HG03039 (cell line): Measurements from ENCODE around the gene LTBP1.
"Not testable (repeated sequence)": the region's sequence is repeated elsewhere in the genome, so short reads cannot be mapped to it uniquely, and the experiment has no call there.

Experiments
- ATAC-seq: cut with Tn5 transposase; IDR thresholded peaks from one replicate; pipeline ENCODE4 v1.9.1; 2021; ENCODE audit warnings: mild to moderate bottlenecking, moderate library complexity; ENCODE audit not compliant: unreplicated experiment

Gene LTBP1

DNA sequence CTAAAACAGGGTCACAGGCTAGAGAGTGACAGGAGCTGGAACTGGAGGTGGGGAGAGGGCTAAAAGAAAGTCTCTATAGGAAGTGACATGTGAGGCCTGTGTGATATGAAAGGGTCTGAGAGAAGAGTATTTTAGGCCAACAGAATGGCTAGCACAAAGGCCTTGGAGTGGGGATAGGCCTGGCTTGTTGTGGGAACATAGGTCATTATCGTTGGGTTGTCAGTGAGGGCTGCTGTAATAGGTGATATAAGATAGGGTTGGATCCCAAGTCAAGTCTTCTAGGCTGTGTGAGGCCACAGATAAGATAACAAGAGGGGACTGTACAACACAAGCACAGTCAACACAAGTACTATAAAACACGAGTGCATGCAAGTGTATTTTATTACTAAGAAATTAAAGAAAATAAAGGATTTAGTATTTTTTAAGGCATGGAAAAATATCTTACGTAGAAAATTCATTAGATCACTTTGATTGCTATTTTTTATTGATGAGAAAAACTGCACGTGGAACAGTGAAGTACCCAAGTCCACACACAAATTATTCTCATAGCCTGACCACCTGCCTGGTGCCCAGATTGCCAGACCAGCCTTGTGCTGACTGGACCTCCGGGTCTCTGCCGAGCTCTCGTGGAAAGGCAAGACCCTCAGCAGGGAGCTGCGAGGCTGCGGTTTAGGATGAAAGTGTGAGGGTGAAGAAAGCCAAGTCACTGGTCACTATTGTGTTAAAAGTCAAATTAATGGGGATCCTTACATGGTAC is 14.1 kb downstream of the LTBP1 start:
- no peak for ATAC-seq

DNA sequence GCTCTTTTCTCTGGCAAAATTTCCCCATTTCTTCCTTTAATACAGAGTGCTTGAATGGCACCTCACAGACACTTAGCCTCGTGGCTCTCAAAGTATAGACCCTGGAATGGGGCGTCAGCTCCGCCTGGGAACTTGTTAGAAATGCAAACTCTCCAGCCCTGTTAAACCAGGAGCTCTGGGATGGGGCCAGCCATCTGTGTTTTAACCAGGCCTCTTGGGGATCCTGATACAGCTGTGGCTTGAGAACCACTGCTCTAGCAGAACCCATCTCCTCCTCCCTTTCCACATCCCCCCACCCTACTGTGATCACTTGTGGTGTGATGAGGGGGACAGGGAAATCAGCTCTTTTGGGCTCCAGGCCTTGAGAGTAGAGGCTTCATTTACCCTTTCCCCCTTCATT is 15.9 kb downstream of the LTBP1 start:
- no peak for ATAC-seq

DNA sequence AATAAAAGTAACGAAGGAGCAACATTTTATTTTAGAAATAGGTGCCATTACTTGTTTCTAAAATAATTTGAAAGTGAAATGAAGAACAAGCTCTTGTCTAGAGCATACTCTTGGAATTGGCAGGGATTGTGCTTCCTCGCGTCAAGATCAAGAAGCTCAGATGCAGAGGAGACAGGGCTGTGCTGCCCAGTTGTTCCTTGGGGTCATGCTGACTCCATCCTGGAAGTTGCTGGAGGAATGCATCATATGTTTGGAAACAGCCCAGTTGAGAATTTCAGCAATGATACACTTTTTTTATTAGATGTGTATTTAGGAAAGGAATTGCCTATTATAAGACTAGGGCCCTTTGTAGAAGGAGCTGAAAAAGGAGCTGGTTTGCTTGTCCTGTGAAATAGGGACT is 17.2 kb downstream of the LTBP1 start:
- no peak for ATAC-seq

DNA sequence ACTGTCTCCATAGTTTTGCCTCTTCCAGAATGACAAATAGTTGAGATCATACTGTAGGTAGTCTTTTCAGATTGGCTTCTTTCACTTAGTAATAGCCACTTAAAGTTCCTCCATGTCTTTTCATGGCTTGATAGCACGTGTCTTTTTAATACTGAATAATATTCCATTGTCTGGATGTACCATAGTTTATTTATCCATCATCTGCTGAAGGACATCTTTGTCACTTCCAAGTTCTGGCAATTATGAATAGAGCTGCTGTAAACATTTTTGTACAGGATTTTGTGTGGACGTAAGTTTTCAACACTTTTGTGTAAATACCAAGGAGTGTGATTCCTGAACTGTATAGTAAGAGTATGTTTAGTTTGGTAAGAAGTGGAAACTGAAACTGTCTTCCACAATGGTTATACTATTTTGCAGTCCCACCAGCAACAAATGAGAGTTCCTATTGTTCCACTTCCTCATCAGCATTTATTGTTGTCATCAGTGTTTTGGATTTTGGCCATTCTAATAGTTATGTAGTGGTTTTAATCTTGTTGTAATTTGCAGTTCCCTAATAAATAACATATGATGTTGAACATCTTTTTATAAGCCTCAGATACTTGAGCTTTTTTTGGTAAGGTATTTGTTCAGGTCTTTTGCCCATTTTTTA is 18.9 kb downstream of the LTBP1 start:
- ATAC-seq: no peak

DNA sequence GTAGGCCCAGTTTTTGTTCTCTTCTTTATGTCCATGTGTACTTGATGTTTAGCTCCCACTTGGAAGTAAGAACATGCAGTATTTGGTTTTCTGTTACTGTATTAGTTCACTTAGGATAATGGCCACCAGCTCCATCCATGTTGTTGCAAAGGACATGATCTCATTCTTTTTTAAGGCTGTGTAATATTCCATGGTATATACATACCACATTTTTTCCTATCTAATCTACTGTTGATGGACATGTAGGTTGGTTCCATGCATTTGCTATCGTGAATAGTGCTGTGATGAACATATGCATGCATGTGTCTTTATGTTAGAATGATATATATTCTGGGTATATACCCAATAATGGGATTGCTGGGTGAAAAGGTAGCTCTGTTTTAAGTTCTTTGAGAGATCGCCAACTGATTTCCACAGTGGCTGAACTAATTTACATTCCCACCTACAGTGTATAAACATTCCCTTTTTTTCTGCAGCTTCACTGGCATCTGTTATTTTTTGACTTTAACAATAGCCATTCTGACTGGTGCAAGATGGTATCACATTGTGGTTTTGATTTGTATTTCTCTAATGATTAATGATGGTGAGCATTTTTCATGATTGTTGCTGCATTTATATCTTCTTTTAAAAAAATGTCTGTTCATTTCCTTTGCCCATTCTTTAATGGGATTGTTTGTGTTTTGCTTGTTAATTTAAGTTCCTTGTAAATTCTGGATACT is 22.9 kb downstream of the LTBP1 start:
- no peak for ATAC-seq

DNA sequence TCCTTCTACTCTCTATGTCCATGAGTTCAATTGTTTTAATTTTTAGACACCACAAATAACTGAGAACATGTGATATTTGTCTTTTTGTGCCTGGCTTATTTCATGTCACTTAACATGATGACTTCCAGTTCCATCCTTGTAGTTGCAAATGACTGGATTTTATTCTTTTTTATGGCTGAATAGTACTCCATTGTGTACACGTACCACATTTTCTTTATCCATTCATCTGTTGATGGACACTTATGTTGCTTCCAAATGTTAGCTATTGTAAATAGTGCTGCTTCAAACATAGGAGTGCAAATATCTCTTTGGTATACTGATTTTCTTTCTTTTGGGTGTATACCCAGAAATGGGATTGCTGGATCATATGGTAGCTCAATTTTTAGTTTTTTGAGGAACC is 27.0 kb downstream of the LTBP1 start:
- ATAC-seq: not testable (repeated sequence)

DNA sequence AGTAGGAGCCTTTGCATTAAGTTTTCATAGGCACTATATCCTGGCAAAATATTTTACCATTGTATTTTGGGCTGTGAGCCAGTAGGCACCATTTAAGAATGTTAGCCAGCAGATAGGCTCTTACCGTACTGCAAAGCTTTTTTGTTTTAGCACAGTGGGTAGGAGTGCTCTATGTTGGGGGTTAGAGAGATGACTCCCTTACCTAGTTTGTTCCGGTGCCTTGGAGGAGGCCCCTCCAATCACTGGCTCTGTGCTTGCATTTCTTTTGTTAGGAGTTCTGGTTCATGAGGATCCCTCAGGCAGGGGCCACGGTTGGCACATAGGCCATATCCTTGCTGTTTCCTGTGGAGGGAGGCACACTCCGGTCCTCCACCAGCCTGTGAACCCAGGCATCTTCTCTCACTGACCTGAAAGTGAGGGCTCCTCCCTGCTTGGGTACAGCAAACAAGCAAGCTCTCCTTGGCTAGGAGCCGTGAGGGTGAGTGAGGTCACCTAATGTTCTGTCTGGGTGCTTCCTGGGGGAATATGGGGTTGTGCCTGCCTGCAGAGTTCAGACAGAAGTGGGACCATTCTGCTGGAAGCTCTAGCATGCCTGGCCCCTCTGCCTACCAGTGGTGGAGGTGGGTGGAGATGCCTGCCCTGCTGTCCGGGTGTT is 29.8 kb downstream of the LTBP1 start:
- ATAC-seq: no peak

DNA sequence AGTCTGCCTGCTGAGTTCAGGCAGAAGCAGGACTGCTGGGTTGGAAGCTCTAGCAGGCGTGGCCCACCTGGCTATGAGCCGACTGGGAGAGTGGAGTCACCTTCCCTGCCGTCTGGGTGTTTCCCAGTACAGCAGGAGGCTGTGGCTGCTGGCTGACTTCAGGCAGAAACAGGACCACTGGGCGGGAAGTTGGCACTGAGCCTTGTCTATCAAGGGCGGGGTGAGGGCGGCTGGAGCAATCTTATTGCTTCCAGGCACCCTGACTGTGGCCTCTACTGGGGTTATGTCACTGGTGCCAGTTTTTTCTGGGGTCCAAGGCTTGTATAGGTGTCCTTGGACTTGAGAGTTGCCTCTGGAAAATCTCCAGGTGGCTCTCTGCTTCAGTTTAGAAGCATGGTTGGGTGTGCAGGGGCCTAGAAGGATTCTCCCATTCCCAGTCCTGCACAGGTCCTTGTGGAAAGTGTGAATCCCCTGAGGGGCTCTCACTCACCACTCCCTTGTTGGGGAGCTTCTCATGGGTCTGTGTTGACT is 30.5 kb downstream of the LTBP1 start:
- ATAC-seq: no peak

DNA sequence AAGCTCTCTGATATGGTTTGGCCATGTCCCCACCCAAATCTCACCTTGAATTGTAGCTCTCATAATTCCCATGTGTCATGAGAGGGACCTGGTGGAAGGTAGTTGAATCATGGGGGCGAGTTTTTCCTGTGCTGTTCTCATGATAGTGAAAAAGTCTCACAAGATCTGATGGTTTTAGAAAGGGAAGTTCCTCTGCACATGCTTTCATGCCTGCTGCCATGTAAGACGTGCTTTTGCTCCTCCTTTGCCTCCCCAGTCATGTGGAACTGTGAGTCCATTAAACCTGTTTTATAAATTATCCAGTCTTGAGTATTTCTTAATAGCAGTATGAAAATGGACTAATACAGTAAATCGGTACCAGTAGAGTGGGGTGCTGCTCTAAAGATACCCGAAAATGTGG is 34.9 kb downstream of the LTBP1 start:
- no peak for ATAC-seq

DNA sequence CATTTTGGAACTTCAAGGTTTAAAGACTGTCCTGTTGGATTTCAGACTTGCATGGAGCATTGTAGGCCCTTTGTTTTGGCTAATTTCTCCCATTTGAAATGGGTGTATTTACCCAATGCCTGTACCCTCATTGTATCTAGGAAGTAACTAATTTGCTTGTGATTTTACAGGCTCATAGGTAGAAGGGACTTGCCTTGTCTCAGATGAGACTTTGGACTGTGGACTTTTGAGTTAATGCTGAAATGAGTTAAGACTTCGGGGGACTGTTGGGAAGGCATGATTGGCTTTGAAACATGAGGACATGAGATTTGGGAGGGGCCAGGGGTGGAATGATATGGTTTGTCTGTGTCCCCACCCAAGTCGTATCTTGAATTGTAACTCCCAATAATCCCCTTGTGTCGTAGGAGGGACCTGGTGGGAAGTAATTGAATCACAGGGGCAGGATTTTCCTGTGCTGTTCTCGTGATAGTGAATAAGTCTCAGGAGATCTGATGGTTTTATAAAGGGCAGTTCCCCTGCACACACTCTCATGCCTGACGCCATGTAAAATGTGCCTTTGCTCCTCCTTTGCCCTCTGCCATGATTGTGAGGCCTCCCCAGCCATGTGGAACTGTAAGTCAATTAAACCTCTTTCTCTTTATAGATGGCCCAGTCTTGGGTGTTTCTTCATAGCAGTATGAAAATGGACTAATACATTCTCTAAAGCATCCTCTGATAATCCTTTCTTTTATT is 36.6 kb downstream of the LTBP1 start:
- not testable (repeated sequence) for ATAC-seq

DNA sequence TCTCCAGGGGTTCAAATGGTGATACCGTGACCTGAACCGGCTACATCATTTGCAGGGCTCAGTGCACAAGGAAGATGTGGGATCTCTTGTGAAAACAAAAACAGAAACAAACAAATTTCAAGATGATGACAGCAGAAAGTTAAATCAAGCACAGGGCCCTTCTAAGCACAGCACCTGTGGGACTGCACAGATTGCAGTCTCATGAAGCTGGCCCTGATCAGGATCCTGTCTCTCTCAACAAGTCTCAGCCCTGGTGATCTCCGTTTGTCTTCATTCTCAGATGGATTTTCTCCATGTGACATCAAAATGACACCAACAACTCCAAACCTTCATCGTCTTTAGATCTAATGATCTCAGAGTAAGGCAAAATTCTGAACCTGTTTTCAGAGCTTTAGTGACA is 39.7 kb downstream of the LTBP1 start:
- no peak for ATAC-seq

DNA sequence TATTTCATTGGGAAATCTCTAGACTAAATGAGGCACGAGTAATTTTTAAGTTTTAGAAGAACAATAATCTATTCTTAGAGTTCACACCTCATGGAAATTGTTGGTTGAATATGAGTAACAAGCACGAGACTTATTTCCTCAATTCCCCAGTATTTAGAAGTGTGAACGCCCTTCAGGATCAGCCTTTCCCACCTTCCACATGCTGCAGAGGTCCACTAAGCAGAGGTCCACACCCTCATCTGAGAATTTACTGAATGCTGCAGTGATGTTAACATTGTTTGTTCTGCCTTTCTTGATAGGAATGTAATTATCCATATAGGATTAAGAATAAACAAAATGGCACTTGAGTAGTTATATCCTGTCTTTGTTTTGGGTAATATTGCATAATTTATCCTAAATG is 41.8 kb downstream of the LTBP1 start:
- no peak for ATAC-seq

DNA sequence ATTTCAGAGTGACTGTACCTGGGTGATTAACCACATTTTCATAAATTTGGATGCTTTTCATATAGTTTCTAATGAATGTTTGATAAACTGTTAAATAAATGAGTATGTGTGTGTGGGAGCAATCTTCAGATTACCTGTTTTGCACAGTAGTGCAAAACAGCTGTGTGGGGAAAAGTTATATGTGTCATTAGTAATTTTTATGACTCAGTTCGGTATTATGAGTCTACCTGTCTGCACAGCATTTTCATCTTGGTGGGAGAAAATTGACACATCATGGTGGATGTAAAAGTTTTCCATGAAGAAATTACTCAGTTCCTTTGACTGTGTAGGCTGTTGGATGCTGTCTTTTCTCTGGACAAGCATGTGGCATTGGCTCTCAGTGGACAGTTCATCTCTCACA is 43.8 kb downstream of the LTBP1 start:
- no peak for ATAC-seq

DNA sequence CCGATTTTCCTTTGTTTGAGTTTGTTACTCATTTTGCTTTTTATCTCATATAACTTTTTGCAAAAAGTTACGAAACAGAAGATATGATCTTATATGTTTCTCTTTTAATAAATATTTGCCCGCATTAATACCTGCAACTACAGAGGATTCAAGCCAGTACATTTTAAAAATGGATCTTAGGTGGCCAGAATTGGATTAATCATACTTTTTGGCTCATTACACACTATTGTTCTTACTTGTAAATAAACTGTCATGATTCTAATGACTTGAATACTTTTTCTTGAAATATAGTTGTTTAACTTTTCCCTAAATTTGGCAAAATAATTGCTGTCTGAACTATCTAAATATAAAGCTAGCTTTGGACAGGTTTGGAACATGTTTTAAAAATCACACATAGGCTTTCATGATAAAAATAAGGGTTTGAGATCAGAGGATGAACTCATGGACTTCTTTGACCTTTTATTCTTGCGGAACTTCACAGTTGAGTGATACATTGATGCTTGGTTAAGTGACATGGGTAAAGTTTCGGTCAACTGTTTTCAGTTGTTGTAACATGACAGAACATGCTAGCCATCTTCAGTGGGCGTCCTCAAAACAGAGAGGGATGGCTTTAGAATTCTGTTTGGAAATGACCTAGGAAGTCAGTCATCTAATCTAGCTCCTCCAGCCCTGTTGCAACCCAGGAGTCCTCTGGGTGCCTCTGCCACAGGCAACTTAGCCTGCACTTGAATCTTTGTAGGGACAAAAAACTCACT is 44.5 kb downstream of the LTBP1 start:
- no peak for ATAC-seq

DNA sequence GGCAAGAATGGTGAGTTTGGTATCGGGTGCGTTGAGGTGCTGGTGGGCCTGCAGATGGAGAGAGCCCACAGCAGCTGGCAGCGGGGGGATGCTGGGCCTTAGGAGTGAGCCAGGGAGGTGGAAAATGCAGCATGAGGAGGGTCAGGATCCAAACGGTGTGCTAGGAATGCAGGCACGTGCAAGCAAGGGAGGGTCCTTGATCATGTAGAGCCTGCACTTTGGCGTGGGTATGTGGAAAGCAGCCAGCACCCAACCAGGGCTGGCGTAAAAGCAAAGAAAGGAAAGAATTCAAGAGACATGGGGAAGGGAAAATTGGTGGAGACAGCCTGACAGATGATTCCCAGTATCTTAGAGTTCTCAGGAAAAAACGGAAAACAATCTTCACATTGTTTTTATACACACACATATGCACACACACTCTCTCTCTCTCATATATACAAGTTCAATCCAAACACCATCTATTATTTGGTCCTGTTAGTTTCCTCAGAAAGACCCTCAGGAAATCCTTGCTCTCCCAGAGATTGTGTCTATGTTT is 46.3 kb downstream of the LTBP1 start:
- ATAC-seq: no peak

DNA sequence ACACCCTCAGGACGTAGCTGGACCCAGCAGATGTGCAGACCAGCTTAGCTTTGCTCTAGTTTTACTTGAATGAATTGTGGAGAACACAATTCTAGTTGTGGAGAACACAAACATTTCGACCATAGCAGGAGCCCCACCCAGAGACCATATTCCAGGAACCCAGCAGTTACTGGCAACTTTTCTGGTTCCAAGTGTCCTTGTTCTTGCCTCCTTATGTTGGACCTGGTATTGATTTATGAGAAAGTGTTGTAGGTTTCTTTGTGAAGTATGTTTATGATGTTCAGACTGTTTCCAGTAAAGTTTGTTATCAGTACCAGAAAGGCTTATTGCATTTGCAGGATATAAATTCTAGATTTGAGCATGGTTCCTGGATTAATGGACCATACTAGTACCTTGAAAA is 51.0 kb downstream of the LTBP1 start:
- no peak for ATAC-seq

DNA sequence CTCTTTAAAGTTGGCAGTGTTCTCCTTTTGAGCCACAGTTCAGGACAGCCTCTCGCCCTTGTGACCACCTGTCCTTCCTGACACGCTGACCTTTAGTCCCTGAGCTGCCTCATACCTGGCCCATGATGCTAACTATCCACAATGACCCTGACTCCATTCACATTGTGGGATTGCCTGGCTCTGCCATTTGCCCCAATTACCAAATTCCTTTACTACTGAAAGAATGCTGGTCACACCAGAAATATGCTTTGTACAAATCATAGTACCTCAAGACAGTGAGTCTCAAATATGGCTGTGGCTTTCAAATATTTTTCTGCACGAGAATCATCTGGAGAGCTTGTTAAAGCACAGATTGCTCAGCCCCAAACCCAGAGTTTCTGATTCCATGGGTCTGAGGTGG is 54.2 kb downstream of the LTBP1 start:
- ATAC-seq: no peak

DNA sequence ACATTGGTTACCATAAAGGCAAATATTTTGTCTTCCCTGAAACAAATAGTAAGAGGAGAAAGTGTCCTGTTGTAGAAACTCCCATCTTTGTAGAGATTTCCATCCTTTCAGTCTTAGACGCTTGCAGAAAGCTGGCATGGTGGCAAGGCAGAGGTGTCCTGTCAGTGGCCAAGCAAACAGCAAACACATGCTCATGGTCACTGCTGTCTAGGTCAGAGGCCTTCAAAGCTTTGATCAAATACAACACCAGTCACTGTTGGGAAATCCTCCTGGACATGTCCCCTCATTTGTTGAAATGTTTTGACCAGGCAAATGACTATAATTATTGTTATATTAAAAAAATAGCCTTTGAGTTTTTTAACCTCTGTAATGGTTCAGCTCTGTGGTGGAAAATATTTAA is 55.1 kb downstream of the LTBP1 start:
- ATAC-seq: no peak

DNA sequence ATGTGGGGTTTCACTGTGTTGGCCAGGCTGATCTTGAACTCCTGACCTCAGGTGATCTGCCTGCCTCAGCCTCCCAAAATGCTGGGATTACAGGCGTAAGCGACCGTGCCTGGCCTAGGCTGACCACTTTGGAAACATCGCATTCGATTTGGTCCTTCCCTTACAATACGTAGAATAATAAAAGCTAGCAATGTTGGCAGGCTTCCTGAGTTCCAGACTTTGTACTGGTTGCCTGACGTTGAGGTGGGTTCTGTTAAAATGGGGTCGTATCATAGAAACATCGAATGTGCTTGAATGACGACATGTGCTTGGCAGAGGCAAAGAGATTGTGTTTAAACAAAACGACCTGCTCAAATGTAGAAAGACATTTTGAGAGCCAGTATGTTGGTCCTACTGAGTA is 56.1 kb downstream of the LTBP1 start:
- ATAC-seq: no peak

DNA sequence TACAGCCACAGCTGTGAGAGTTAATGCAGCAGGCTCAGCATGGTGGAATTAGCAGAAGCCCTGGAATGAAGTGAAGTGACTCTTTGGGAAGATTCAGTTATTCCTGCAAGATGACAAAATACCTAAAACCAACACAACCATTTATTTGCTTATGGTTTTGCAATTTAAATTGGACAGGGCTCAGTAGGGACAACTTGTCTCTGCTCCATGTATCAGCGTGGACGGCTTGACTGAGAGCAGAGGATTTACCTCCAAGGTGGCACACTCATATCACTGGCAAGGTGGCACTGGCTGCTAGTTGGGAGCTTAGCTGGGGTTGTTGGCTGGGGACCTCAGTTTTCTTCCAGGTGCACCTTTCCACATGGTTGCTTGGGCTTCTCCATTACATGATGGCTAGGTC is 58.3 kb downstream of the LTBP1 start:
- no peak for ATAC-seq
